Natural killer cell (primary cell): ENCODE measurements around the gene COL6A3. TPM values are rescaled to one million over a fixed set of nuclear protein-coding genes. Genes with fewer than 3 reads are reported as not detected.

Source experiments
- ATAC-seq, 3 donors: fragments of 150-1000 bp in 2 of 3; fragments of 200-7000 bp in 1 of 3; cut with Tn5 transposase; 1 replicate in 1 of 3; 2 replicates in 2 of 3; pipeline ENCODE4 v1.10.0; 2021; ENCODE audit warnings: mild to moderate bottlenecking in 2 of 3, moderate library complexity in 2 of 3
- DNase-seq, 2 donors: peaks; one replicate each; pipeline versions ENCODE4 v3.0.0 to v3.0.0-alpha.2; 2013 to 2021; ENCODE audit warnings: mixed read lengths in 1 of 2
- H3K27ac ChIP-seq: one replicate; pipeline ENCODE4 v1.5.1; 2013; ENCODE audit warnings: mild to moderate bottlenecking, low read length
- H3K27me3 ChIP-seq: one replicate; pipeline ENCODE4 v1.6.1; 2013; ENCODE audit warnings: low read length; ENCODE audit not compliant: control insufficient read depth, insufficient read depth
- H3K36me3 ChIP-seq: one replicate; pipeline ENCODE4 v1.6.1; 2013; ENCODE audit warnings: low read length; ENCODE audit not compliant: control insufficient read depth, insufficient read depth
- H3K4me1 ChIP-seq: one replicate; pipeline ENCODE4 v1.6.1; 2013; ENCODE audit warnings: low read length; ENCODE audit not compliant: control insufficient read depth, insufficient read depth
- H3K4me3 ChIP-seq: one replicate; pipeline ENCODE4 v1.5.1; 2013; ENCODE audit warnings: low read length
- H3K9me3 ChIP-seq: one replicate; pipeline ENCODE4 v1.6.1; 2013; ENCODE audit warnings: low read length; ENCODE audit not compliant: control insufficient read depth, insufficient read depth
- H3K27ac Mint-ChIP-seq, 2 donors: one replicate each; pipeline ENCODE4 v1.8.0; 2022; ENCODE audit warnings: mild to moderate bottlenecking in 2 of 2, mixed read lengths in 2 of 2, moderate library complexity in 1 of 2
- H3K27me3 Mint-ChIP-seq, 2 donors: one replicate each; pipeline ENCODE4 v1.8.0; 2022; ENCODE audit warnings: low read depth in 2 of 2, mixed read lengths in 2 of 2
- H3K36me3 Mint-ChIP-seq: one replicate; pipeline ENCODE4 v1.8.0; 2022; ENCODE audit warnings: mixed read lengths
- H3K4me1 Mint-ChIP-seq, 2 donors: one replicate each; pipeline ENCODE4 v1.8.0; 2022; ENCODE audit warnings: mixed read lengths in 2 of 2
- H3K4me3 Mint-ChIP-seq: one replicate; pipeline ENCODE4 v1.8.0; 2022; ENCODE audit warnings: mild to moderate bottlenecking, moderate library complexity, mixed read lengths
- H3K9me3 Mint-ChIP-seq, 2 donors: one replicate each; pipeline ENCODE4 v1.8.0; 2022; ENCODE audit warnings: mixed read lengths in 2 of 2
- CTCF ChIP-seq: fragments of 200-600 bp; IDR thresholded peaks from one replicate; pipeline ENCODE4 v1.8.0; 2022; ENCODE audit warnings: antibody characterized with exemption
- WGBS: methylation state at CpG from one replicate; pipeline ENCODE4 v1.1.7; 2013; ENCODE audit warnings: missing lambda C conversion rate; ENCODE audit not compliant: insufficient coverage; 5-methylcytosine and 5-hydroxymethylcytosine counted together
- intact Hi-C: fragments of 100-400 bp; cut with micrococcal nuclease; formaldehyde crosslinking; loops from one replicate; pipeline ENCODE4 v1.14.2; 2022
- total RNA-seq, 4 donors: library from RNA; stranded (reverse); fragments of 120-200 nt in 1 of 4; gene quantifications; one replicate each; pipeline versions ENCODE4 v1.2.3 to v1.2.4, GENCODE V29; 2013 to 2022

Gene COL6A3
- total RNA-seq, 3 donors from 2014 or later (not counting 1 experiment from before 2014, with no cell fraction given) = 0.10 to 0.31 (median 0.29) TPM

GRCh38 chr2:237458519-237458918 lies 44.6 kb upstream of the COL6A3 start:
- intact Hi-C loops = no loop called here
- no peaks in the 10 kb centered on the region for H3K27me3 ChIP-seq
- H3K4me3 ChIP-seq = no peak overlapping the region
- Mint-ChIP-seq H3K4me3 (no peak overlapping the region), H3K9me3 (no peaks in the 10 kb centered on the region), H3K4me1 (peaks cover 0 to 5% of the 10 kb centered on the region in 2 donors), H3K27ac (no peak overlapping the region), H3K36me3 (no peaks in the 10 kb centered on the region), H3K27me3 (peaks cover 6 to 14% of the 10 kb centered on the region in 2 donors)
- no peaks in the 10 kb centered on the region for H3K4me1 ChIP-seq
- TF ChIP-seq CTCF = no peak
- no peaks in the 10 kb centered on the region for H3K9me3 ChIP-seq
- H3K27ac ChIP-seq = no peak overlapping the region
- WGBS = 83% methylated on average over 1 of the region's 1 CpG
- H3K36me3 ChIP-seq = no peaks in the 10 kb centered on the region
- ATAC-seq (no peak), DNase-seq (no peak)

- no peaks in the 10 kb centered on the region for H3K36me3 ChIP-seq
- ATAC-seq (no peak), DNase-seq (no peak)
- 96% methylated on average over 2 of the region's 2 CpGs for WGBS
- intact Hi-C loops = no loop called here
- H3K9me3 ChIP-seq = no peaks in the 10 kb centered on the region
- Mint-ChIP-seq H3K27ac (no peak overlapping the region), H3K9me3 (no peaks in the 10 kb centered on the region), H3K4me3 (no peak overlapping the region), H3K36me3 (no peaks in the 10 kb centered on the region), H3K4me1 (peaks cover 0 to 5% of the 10 kb centered on the region in 2 donors), H3K27me3 (peaks cover 6 to 11% of the 10 kb centered on the region in 2 donors)
- no peaks in the 10 kb centered on the region for H3K4me1 ChIP-seq
- H3K27ac ChIP-seq = no peak overlapping the region
- H3K27me3 ChIP-seq = no peaks in the 10 kb centered on the region
- TF ChIP-seq CTCF = no peak
- no peak overlapping the region for H3K4me3 ChIP-seq
Observed at GRCh38 chr2:237457388-237457941, 43.5 kb upstream of the COL6A3 start.

- Mint-ChIP-seq H3K4me1 (peaks cover 0 to 5% of the 10 kb centered on the region in 2 donors), H3K36me3 (no peaks in the 10 kb centered on the region), H3K4me3 (no peak overlapping the region), H3K9me3 (no peaks in the 10 kb centered on the region), H3K27me3 (peaks cover 6 to 11% of the 10 kb centered on the region in 2 donors), H3K27ac (no peak overlapping the region)
- intact Hi-C loops = no loop called here
- no peak overlapping the region for H3K4me3 ChIP-seq
- 69% methylated on average over 11 of the region's 11 CpGs for WGBS
- DNase-seq = no peak
- no peak overlapping the region for H3K27ac ChIP-seq
- no peak for TF ChIP-seq CTCF
- H3K36me3 ChIP-seq = no peaks in the 10 kb centered on the region
- no peaks in the 10 kb centered on the region for H3K27me3 ChIP-seq
- H3K4me1 ChIP-seq = no peaks in the 10 kb centered on the region
- ATAC-seq = no peak
- no peaks in the 10 kb centered on the region for H3K9me3 ChIP-seq
Observed at GRCh38 chr2:237456200-237456843, 42.4 kb upstream of the COL6A3 start.
